ENCODE data around the gene FYTTD1. TPM values are rescaled to one million over a fixed set of nuclear protein-coding genes. Genes with fewer than 3 reads are reported as not detected.
"Not testable (repeated sequence)": the region's sequence is repeated elsewhere in the genome, so short reads cannot be mapped to it uniquely, and the experiment has no call there.

The FYTTD1 gene
- total RNA-seq, 1 donor from 2014 or later = 84.2 TPM

DNA sequence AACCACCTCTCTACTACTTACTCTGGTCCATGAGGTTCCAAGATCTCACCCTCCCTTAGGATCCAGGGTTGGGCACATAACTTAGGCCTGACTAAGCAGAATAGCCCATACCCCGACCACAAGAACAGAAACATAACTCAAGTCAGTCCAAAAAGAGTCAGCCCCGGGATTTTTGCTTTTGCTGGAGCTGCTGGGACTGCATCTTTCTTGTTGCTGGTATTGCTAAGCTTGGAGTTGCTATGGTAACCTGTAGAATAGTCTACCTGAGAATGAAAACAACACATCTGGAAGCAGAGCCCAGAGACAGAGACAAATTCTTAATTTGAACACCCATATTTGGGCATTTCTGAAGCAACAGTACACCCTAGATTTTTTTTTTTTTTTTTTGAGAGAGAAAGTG, 19.5 kb upstream of the FYTTD1 start:
- no peak for ATAC-seq (ENCODE audit: low read depth)
- no peak for DNase-seq
- peaks cover 73% of the 10 kb centered on the region for H3K4me1 Mint-ChIP-seq
- POLR2A ChIA-PET = interaction anchor here (0.6 to 9.1 kb wide), 3 partner anchors 9 to 18 kb away, joined by 6 to 147 read pairs (median 10); no protein-coding TSS in a partner anchor
- peak overlapping the region; percentile 82 for H3K27ac Mint-ChIP-seq
- TF ChIP-seq, protein P1, sequence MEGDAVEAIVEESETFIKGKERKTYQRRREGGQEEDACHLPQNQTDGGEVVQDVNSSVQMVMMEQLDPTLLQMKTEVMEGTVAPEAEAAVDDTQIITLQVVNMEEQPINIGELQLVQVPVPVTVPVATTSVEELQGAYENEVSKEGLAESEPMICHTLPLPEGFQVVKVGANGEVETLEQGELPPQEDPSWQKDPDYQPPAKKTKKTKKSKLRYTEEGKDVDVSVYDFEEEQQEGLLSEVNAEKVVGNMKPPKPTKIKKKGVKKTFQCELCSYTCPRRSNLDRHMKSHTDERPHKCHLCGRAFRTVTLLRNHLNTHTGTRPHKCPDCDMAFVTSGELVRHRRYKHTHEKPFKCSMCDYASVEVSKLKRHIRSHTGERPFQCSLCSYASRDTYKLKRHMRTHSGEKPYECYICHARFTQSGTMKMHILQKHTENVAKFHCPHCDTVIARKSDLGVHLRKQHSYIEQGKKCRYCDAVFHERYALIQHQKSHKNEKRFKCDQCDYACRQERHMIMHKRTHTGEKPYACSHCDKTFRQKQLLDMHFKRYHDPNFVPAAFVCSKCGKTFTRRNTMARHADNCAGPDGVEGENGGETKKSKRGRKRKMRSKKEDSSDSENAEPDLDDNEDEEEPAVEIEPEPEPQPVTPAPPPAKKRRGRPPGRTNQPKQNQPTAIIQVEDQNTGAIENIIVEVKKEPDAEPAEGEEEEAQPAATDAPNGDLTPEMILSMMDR (IDR thresholded peaks at IDR 0.05) = no peak
- H3K9me3 Mint-ChIP-seq = no peaks in the 10 kb centered on the region
- H3K4me3 Mint-ChIP-seq = no peak overlapping the region
- CTCF ChIA-PET = interaction anchor here (1.0 kb wide), 1 partner anchor 21 kb away, joined by 3 read pairs; no protein-coding TSS in a partner anchor
- intact Hi-C loops (cut with micrococcal nuclease) = loop anchor here (10.0 kb wide), 1 partner anchor 215 kb away; no protein-coding TSS in a partner anchor
- no peaks in the 10 kb centered on the region for H3K27me3 Mint-ChIP-seq
- H3K36me3 Mint-ChIP-seq (ENCODE audit: low read depth) = peaks cover 56% of the 10 kb centered on the region

DNA sequence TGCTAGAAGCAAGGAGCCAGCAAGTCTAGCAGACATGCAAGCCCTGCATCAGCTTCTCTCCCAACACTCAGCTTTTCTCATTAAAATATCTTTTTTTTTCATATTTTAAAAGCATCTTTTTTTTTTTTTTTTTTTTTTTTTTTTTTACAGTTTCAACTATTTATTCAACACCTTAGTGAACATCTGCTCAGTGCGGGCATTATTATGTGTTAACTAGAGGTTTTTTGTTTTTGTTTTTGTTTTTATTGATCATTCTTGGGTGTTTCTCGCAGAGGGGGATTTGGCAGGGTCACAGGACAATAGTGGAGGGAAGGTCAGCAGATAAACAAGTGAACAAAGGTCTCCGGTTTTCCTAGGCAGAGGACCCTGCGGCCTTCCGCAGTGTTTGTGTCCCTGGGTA, 18.9 kb upstream of the FYTTD1 start:
- H3K27me3 Mint-ChIP-seq; ATAC-seq (ENCODE audit: low read depth); CTCF ChIA-PET; H3K4me3 Mint-ChIP-seq; H3K9me3 Mint-ChIP-seq; DNase-seq: not testable (repeated sequence)
- H3K27ac Mint-ChIP-seq = peak overlapping the region; percentile 75
- intact Hi-C loops (cut with micrococcal nuclease) = loop anchor here (10.0 kb wide), 1 partner anchor 214 kb away; no protein-coding TSS in a partner anchor
- peaks cover 73% of the 10 kb centered on the region for H3K4me1 Mint-ChIP-seq
- peaks cover 52% of the 10 kb centered on the region for H3K36me3 Mint-ChIP-seq (ENCODE audit: low read depth)
- POLR2A ChIA-PET = interaction anchor here (1.4 to 9.1 kb wide), 2 partner anchors 10 to 19 kb away, joined by 10 to 147 read pairs; no protein-coding TSS in a partner anchor

DNA sequence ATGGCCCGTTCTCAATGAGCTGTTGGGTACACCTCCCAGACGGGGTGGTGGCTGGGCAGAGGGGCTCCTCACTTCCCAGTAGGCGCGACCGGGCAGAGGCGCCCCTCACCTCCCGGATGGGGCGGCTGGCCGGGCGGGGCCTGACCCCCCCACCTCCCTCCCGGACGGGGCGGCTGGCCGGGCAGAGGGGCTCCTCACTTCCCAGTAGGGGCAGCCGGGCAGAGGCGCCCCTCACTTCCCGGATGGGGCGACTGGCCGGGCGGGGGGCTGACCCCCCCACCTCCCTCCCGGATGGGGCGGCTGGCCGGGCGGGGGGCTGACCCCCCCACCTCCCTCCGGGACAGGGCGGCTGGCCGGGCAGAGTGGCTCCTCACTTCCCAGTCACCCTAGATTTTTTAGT, 18.2 kb upstream of the FYTTD1 start:
- POLR2A ChIA-PET = interaction anchor here (6.6 kb wide), 1 partner anchor 19 kb away, joined by 171 read pairs; no protein-coding TSS in a partner anchor
- H3K27ac Mint-ChIP-seq; H3K4me3 Mint-ChIP-seq; H3K27me3 Mint-ChIP-seq; DNase-seq; H3K9me3 Mint-ChIP-seq; CTCF ChIA-PET; ATAC-seq (ENCODE audit: low read depth): not testable (repeated sequence)
- H3K36me3 Mint-ChIP-seq (ENCODE audit: low read depth) = peaks cover 55% of the 10 kb centered on the region
- intact Hi-C loops (cut with micrococcal nuclease) = loop anchor here (10.0 kb wide), 1 partner anchor 213 kb away; no protein-coding TSS in a partner anchor
- H3K4me1 Mint-ChIP-seq = peaks cover 74% of the 10 kb centered on the region

DNA sequence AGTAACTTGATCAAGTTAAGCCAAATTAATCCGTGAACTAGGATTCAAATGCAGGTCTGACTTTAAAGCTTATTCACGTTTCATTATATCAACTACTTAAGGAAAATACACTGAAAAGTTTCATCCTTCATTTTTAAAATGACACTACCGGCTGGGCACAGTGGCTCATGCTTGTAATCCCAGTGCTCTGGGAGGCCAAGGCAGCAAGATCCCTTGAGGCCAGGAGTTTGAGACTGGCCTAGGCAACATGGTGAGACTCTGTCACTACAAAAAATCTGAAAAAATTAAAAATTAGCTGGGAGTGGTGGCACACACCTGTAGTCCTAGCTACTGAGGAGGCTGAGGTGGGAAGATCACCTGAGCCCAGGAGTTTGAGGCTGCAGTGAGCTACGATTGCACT, 16.6 kb upstream of the FYTTD1 start:
- DNase-seq (no peak), ATAC-seq (ENCODE audit: low read depth) (no peak)
- Mint-ChIP-seq H3K36me3 (ENCODE audit: low read depth) (peaks cover 48% of the 10 kb centered on the region), H3K27me3 (no peaks in the 10 kb centered on the region), H3K9me3 (no peaks in the 10 kb centered on the region), H3K4me1 (peaks cover 74% of the 10 kb centered on the region), H3K27ac (peak overlapping the region; percentile 98), H3K4me3 (peak overlapping the region; percentile 24)
- POLR2A ChIA-PET = interaction anchor here (0.8 to 6.6 kb wide), 5 partner anchors 9 to 58 kb away, joined by 3 to 171 read pairs (median 57); partner anchors contain the start of genes FYTTD1 and LRCH3
- CTCF ChIA-PET = no interaction called here
- intact Hi-C loops (cut with micrococcal nuclease) = loop anchor here (10.0 kb wide), 1 partner anchor 212 kb away; no protein-coding TSS in a partner anchor
- TF ChIP-seq, protein P1 (IDR thresholded peaks at IDR 0.05) = no peak

DNA sequence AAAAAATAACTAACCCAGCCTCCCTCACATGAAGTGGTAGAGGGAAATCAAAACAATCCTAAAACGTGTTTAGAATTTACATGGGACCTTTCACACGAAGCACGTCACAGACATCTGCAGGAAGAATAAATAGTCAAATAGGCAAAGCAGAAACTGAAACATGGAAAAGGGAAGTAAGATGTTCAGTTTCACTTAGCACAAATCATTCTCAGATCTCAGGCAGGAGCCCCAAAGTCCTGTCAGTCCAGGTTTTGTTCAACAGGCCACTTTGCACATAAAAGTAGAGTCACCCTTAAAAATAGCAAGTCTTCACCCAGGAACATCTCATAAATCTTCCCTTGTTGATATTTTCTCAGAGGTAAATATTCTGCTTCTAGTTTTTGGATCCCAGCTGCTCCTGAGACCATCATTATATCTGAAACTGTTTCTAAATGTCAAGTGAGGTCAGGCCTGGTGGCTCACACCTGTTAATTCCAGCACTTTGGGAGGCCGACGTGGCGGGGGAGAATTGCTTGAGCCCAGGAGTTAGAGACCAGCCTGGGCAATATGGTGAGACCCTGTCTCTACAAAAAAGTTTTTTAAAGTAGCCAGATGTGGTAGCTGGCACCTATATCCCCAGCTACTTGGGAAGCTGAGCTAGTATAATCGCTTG, 14.9 kb upstream of the FYTTD1 start:
- peak overlapping the region; percentile 98 for H3K27ac Mint-ChIP-seq
- POLR2A ChIA-PET = interaction anchor here (0.6 to 6.6 kb wide), 15 partner anchors 11 to 1455 kb away, joined by 3 to 171 read pairs (median 5); partner anchors contain the start of genes FYTTD1 and LRCH3
- peak overlapping the region; percentile 94 for H3K4me3 Mint-ChIP-seq
- H3K36me3 Mint-ChIP-seq (ENCODE audit: low read depth) = peaks cover 40% of the 10 kb centered on the region
- peaks cover 71% of the 10 kb centered on the region for H3K4me1 Mint-ChIP-seq
- H3K9me3 Mint-ChIP-seq = no peaks in the 10 kb centered on the region
- CTCF ChIA-PET = interaction anchor here (1.0 to 1.8 kb wide), 2 partner anchors 16 to 23 kb away, joined by 3 to 5 read pairs; no protein-coding TSS in a partner anchor
- ATAC-seq (ENCODE audit: low read depth) (peak; percentile 19), DNase-seq (no peak)
- H3K27me3 Mint-ChIP-seq = no peaks in the 10 kb centered on the region
- intact Hi-C loops (cut with micrococcal nuclease) = loop anchor here (1.0 to 10.0 kb wide), 5 partner anchors 22 to 210 kb away; partner anchors contain the start of gene LRCH3
- TF ChIP-seq, protein P1 (IDR thresholded peaks at IDR 0.05) = no peak

All from activated B cell treated with CpG ODN at 0.5 μM for 24 hours (primary cell).